NCI-H146 treated with DMSO at 0.1 percent for 48 hours (cell line): ENCODE results near the gene MRAP2.
"Not testable (repeated sequence)": the region's sequence is repeated elsewhere in the genome, so short reads cannot be mapped to it uniquely, and the experiment has no call there.

Experiments
- DNase-seq: peaks from one replicate; lab custom pipeline; 2025; ENCODE audit not compliant: unreplicated experiment; lab: John Stamatoyannopoulos, UW

The MRAP2 gene

DNA sequence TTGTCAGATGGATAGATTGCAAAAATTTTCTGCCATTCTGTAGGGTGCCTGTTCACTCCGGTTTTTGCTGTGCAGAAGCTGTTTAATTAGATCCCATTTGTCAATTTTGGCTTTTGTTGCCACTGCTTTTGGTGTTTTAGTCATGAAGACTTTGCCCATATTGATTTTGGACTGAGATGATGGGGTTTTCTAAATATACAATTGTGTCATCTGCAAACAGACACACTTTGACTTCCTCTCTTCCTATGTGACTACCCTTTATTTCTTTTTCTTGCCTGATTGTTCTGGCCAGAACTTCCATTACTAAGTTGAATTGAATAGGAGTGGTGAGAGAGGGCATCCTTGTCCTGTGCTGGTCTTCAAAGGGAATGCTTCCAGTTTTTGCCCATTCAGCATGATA lies 96.0 kb downstream of the MRAP2 start:
- DNase-seq = not testable (repeated sequence)

DNA sequence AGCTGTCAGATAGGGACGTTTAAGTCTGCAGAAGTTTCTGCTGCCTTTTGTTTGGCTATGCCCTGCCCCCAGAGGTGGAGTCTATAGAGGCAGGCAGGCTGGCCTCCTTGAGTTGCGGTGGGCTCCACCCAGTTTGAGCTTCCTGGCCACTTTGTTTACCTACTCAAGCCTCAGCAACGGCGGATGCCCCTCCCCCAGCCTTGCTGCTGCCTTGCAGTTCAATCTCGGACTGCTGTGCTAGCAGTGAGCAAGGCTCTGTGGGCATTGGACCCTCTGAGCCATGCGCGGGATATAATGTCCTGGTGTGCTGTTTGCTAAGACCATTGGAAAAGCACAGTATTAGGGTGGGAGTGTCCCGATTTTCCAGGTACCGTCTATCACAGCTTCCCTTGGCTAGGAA lies 99.8 kb downstream of the MRAP2 start:
- not testable (repeated sequence) for DNase-seq

DNA sequence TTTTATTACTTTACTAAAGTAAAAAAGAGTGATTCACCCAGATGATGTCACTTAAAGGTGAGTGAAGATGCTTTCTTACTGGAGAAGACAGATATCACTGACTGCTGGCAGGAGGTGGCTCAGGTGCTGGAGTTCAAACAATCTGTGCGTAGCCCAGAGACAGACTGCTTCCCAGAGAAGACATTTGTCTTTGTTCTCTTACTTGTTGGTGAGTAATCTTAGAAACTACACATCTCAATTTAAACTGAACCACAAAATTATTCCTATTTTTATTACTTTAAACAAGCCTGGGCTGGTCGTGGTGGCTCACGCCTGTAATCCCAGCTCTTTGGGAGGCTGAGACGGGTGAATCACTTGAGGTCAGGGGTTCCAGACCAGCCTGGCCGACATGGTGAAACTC lies 101.7 kb downstream of the MRAP2 start:
- DNase-seq = no peak

DNA sequence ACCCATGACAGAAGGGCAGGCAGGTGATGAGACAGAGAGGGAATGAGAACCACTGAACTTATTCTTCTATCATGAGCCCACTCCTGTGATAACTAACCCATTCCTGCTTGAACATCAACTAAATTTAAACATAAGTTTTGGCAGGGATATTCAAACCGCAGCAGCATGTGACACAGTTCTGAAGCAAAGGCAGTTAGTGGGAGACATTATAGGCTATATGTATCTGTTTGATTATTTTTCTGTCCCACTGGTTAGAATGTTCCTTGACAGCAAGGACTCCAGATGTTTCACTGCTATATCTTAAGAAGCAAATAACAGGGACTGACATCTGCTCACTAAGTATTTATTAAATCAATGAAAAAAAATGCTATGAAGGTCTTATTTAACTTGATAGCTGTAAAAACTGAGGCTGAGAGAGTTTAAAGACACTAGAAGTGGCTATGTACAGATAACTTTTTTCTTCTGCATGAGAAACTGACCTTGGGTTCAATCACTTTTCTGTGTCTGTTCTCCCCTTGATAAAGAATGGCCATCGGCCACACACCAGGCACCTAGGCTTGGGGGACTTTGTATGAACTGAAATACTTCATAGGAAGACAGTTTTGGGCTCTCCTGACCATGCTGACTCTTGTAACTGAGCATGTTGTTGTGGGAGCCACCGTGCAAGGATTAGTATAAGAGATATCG lies 102.9 kb downstream of the MRAP2 start:
- no peak for DNase-seq

DNA sequence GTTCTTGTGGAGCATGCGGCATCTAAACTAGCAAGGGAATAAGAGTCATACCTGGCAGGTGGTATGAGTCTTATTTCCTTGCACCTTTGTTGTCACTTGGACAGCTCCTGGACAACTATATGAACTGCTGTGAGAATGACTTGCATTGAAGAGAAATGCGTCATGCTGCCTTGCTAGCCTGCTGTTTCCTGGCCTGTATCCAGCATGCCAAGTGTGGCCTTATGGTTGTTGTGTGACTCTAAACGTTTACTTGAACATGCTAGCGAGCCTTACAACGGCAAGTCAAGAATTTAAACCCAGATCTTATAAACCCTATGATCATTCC lies 103.4 kb downstream of the MRAP2 start:
- no peak for DNase-seq

DNA sequence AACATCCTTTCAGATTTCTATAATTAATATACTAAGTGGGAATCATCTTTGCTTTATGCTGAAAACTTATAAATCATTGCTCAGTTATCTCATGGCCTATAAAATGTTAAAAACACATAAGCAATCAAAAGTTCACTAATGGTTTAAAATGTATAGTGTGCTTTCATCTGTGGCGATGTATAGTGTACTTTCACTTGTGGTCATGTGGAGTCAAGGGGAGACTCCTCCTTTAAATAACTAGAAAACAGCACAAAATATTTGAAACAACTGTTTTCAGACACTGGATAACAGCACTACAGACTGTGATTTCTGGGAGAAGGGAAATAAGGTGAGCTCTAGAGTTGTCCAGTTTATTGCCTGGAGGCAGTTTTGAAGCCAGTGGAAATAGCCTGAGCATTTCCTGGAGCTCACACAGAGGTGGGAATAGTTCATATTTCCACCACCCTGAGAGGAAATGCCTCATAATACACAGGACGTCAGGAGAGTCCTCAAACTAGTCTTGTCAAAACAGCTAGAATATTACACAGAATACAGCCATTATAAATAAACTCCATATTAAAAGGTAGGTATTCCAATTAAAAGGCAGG lies 104.5 kb downstream of the MRAP2 start:
- no peak for DNase-seq

DNA sequence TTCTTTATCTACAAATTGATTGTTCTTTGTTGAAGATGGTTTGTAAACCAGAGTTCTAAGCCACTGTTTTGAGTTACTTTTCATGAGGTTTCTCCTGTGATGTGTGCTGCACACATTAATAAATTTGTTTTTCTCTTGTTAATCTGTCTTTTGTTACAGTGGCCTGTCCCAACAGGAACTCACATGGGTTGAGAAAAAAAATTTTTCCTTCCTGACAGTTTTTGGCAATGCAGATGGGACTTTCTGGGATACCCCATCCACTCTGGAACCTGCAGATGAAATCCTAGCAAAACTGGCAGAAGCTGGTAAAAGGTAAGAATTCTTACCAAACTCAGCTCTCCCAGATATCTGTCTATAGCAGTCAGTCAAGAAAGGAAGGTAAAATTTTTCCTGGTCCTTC lies 105.7 kb downstream of the MRAP2 start:
- no peak for DNase-seq
